MM.1S (cell line): Measurements from ENCODE around the gene LTBP3.

Source experiments
- DNase-seq: peaks from one replicate; pipeline ENCODE4 v3.0.0-alpha.2; 2015
- H2AFZ ChIP-seq: fragments of 300-600 bp; sonication (generic); 2 replicates; pipeline ENCODE4 v1.6.0; 2016; ENCODE audit warnings: antibody characterized with exemption, low read length
- H3F3A ChIP-seq: fragments of 300-600 bp; sonication (generic); 2 replicates; pipeline ENCODE4 v1.6.1; 2016; ENCODE audit warnings: mild to moderate bottlenecking, antibody characterized with exemption, low read length, moderate library complexity, mixed read lengths; ENCODE audit not compliant: insufficient read depth
- H3K27ac ChIP-seq: fragments of 300-600 bp; sonication (generic); 2 replicates; pipeline ENCODE4 v1.5.1; 2016; ENCODE audit warnings: mild to moderate bottlenecking, low read length
- H3K27me3 ChIP-seq: fragments of 300-600 bp; sonication (generic); replicated peaks from 2 replicates; pipeline ENCODE4 v1.6.0; 2016; ENCODE audit warnings: low read length; ENCODE audit not compliant: insufficient read depth
- H3K36me3 ChIP-seq: fragments of 300-600 bp; sonication (generic); replicated peaks from 2 replicates; pipeline ENCODE4 v1.6.1; 2016; ENCODE audit warnings: mild to moderate bottlenecking, low read length, mixed read lengths; ENCODE audit not compliant: insufficient read depth
- H3K4me1 ChIP-seq: fragments of 300-600 bp; sonication (generic); 2 replicates; pipeline ENCODE4 v1.6.1; 2016; ENCODE audit warnings: low read length, mixed read lengths
- H3K4me2 ChIP-seq: fragments of 300-600 bp; sonication (generic); 2 replicates; pipeline ENCODE4 v1.6.0; 2016; ENCODE audit warnings: low read depth, low read length
- H3K4me3 ChIP-seq: fragments of 300-600 bp; sonication (generic); 2 replicates; pipeline ENCODE4 v1.5.1; 2016; ENCODE audit warnings: low read length, mixed read lengths
- H3K79me2 ChIP-seq: fragments of 300-600 bp; sonication (generic); 2 replicates; pipeline ENCODE4 v1.6.1; 2016; ENCODE audit warnings: mixed run types, low read length, mixed read lengths
- H3K9ac ChIP-seq: fragments of 300-600 bp; sonication (generic); 2 replicates; pipeline ENCODE4 v1.6.1; 2016; ENCODE audit warnings: low read length, mixed read lengths
- H3K9me2 ChIP-seq: fragments of 300-600 bp; sonication (generic); replicated peaks from 2 replicates; pipeline ENCODE4 v1.6.1; 2016; ENCODE audit warnings: mild to moderate bottlenecking, low read length, mixed read lengths; ENCODE audit not compliant: insufficient read depth
- H3K9me3 ChIP-seq: fragments of 300-600 bp; sonication (generic); replicated peaks from 2 replicates; pipeline ENCODE4 v1.6.1; 2016; ENCODE audit warnings: mild to moderate bottlenecking, low read length, mixed read lengths; ENCODE audit not compliant: insufficient read depth
- H4K20me1 ChIP-seq: fragments of 300-600 bp; sonication (generic); 2 replicates; pipeline ENCODE4 v1.6.1; 2016; ENCODE audit warnings: mild to moderate bottlenecking, low read length, moderate library complexity, mixed read lengths; ENCODE audit not compliant: insufficient read depth
- CTCF ChIP-seq: fragments of 300-600 bp; sonication (generic); IDR thresholded peaks from 2 replicates; pipeline ENCODE4 v1.5.1; 2016; ENCODE audit warnings: antibody characterized with exemption, low read length, mixed read lengths
- EZH2 ChIP-seq: fragments of 300-600 bp; sonication (generic); optimal IDR thresholded peaks from 2 replicates; pipeline ENCODE3; 2017; ENCODE audit warnings: low read depth, mild to moderate bottlenecking, antibody characterized with exemption, low read length, mixed read lengths
- EZH2phosphoT487 ChIP-seq: fragments of 300-600 bp; sonication (generic); IDR thresholded peaks from 2 replicates; pipeline ENCODE4 v1.6.1; 2018; ENCODE audit warnings: antibody characterized with exemption, low read length

LTBP3 gene

GRCh38 chr11:65541093-65541982 lies 16.8 kb downstream of the LTBP3 start:
- Histone ChIP-seq H3F3A (peaks cover 35% of the 10 kb centered on the region), H4K20me1 (no peaks in the 10 kb centered on the region), H3K27me3 (no peaks in the 10 kb centered on the region), H3K9me2 (no peaks in the 10 kb centered on the region), H3K79me2 (peaks cover 6% of the 10 kb centered on the region; the same call in 1 of the 2 replicates), H3K9ac (peak overlapping the region; percentile 56; the same call in 1 of the 2 replicates), H3K27ac (peak overlapping the region; percentile 76; the same call in 1 of the 2 replicates), H3K4me1 (peaks cover 22% of the 10 kb centered on the region), H2AFZ (peak overlapping the region; percentile 77; the same call in 1 of the 2 replicates), H3K4me2 (peak overlapping the region; percentile 86), H3K36me3 (no peaks in the 10 kb centered on the region; the same call in 1 of the 2 replicates), H3K9me3 (no peaks in the 10 kb centered on the region), H3K4me3 (peak overlapping the region; percentile 70)
- no peak for TF ChIP-seq EZH2phosphoT487
- no peak for TF ChIP-seq EZH2
- TF ChIP-seq CTCF, result no peak
- no peak for DNase-seq

- H3K9ac ChIP-seq, result peak overlapping the region; percentile 56
- H3K27ac ChIP-seq, result peak overlapping the region; percentile 76; the same call in 1 of the 2 replicates
- H3K4me3 ChIP-seq, result peak overlapping the region; percentile 70
- peak; percentile 90 for DNase-seq
- H2AFZ ChIP-seq, result peak overlapping the region; percentile 77
- H3K9me2 ChIP-seq, result no peaks in the 10 kb centered on the region
- peak overlapping the region; percentile 86 for H3K4me2 ChIP-seq
- 0 out of 2 replicates have a peak, but pooled peaks cover 3% of the 10 kb centered on the region for H3K79me2 ChIP-seq
- peaks cover 27% of the 10 kb centered on the region for H3F3A ChIP-seq
- H3K9me3 ChIP-seq, result no peaks in the 10 kb centered on the region
- no peaks in the 10 kb centered on the region for H3K27me3 ChIP-seq
- TF ChIP-seq EZH2phosphoT487, result no peak
- TF ChIP-seq CTCF, result peak; percentile 83
- H4K20me1 ChIP-seq, result no peaks in the 10 kb centered on the region
- no peaks in the 10 kb centered on the region; the same call in 1 of the 2 replicates for H3K36me3 ChIP-seq
- H3K4me1 ChIP-seq, result peaks cover 15% of the 10 kb centered on the region
These were observed 17.7 kb downstream of the LTBP3 start for GRCh38 chr11:65540290-65541092.

- H3K27ac ChIP-seq, result peak overlapping the region; percentile 76; the same call in 1 of the 2 replicates
These were observed 18.3 kb downstream of the LTBP3 start for GRCh38 chr11:65539744-65540289.

More at GRCh38 chr11:65539744-65540289, 18.3 kb downstream of the LTBP3 start:
- Histone ChIP-seq H3K79me2 (0 out of 2 replicates have a peak, but pooled peaks cover 3% of the 10 kb centered on the region), H3K36me3 (no peaks in the 10 kb centered on the region; the same call in 1 of the 2 replicates), H3K27me3 (no peaks in the 10 kb centered on the region), H3K9ac (peak overlapping the region; percentile 49), H2AFZ (peak overlapping the region; percentile 51), H3K9me3 (no peaks in the 10 kb centered on the region), H3K4me2 (peak overlapping the region; percentile 86; the same call in 1 of the 2 replicates), H3K4me1 (peaks cover 15% of the 10 kb centered on the region), H3F3A (peaks cover 27% of the 10 kb centered on the region), H3K4me3 (peak overlapping the region; percentile 70), H4K20me1 (no peaks in the 10 kb centered on the region), H3K9me2 (no peaks in the 10 kb centered on the region)
- peak; percentile 89 for DNase-seq
- TF ChIP-seq EZH2 (no peak), EZH2phosphoT487 (no peak), CTCF (no peak)
